ENCODE results near the gene TTC33.

DNA sequence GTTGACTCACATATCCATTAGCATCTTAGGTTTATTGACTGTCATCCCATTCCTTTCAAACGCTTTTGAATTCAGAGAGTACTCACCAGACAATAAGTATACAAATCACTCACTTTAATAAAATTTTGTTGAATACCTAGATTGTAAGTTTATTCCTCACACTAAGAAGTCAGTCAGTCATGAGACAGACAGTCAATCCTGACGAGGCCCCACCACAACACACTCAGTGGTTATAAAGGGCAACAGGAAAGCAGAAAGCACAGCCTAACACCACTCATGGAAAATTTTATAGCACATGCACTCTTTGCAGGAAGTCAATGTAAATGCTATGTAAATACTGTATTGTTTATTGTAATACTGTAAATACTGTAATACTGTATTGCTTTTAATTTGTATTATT, 252.3 kb downstream of the TTC33 start:
- no peak for TF ChIP-seq CTCF (IDR thresholded peaks at IDR 0.05)
- TF ChIP-seq TCF7L2 (IDR thresholded peaks at IDR 0.05; ENCODE audit: low read depth, low read length): no peak
